ENCODE data around the gene TBC1D5.

The TBC1D5 gene

GRCh38 chr3:17456046-17456445 is 286.4 kb downstream of the TBC1D5 start:
- DNase-seq = no peak

- no peak for DNase-seq
These were observed 297.6 kb downstream of the TBC1D5 start for GRCh38 chr3:17444865-17445264.

- no peak for DNase-seq
These were observed 299.3 kb downstream of the TBC1D5 start for GRCh38 chr3:17443142-17443541.

GRCh38 chr3:17442332-17443049 is 299.9 kb downstream of the TBC1D5 start:
- no peak for DNase-seq

GRCh38 chr3:17433876-17434275 is 308.6 kb downstream of the TBC1D5 start:
- DNase-seq = no peak

GRCh38 chr3:17432236-17432635 is 310.2 kb downstream of the TBC1D5 start:
- DNase-seq = no peak

GRCh38 chr3:17431484-17432045 is 310.9 kb downstream of the TBC1D5 start:
- DNase-seq = no peak

GRCh38 chr3:17431004-17431403 is 311.4 kb downstream of the TBC1D5 start:
- peak; percentile 23 for DNase-seq

- no peak for DNase-seq
These were observed 311.8 kb downstream of the TBC1D5 start for GRCh38 chr3:17430582-17430981.

GRCh38 chr3:17423786-17424536 is 318.5 kb downstream of the TBC1D5 start:
- DNase-seq = no peak

GRCh38 chr3:17422636-17423035 is 319.8 kb downstream of the TBC1D5 start:
- DNase-seq = no peak

- peak; percentile 5 for DNase-seq
These were observed 321.8 kb downstream of the TBC1D5 start for GRCh38 chr3:17420668-17421067.

GRCh38 chr3:17412950-17413530 is 329.4 kb downstream of the TBC1D5 start:
- DNase-seq = peak; percentile 27

- no peak for DNase-seq
These were observed 331.1 kb downstream of the TBC1D5 start for GRCh38 chr3:17411157-17411877.

GRCh38 chr3:17407576-17407975 is 334.9 kb downstream of the TBC1D5 start:
- DNase-seq = no peak

GRCh38 chr3:17404548-17404947 is 337.9 kb downstream of the TBC1D5 start:
- DNase-seq = no peak

- DNase-seq = no peak
These were observed 340.0 kb downstream of the TBC1D5 start for GRCh38 chr3:17402442-17402841.

- no peak for DNase-seq
These were observed 340.5 kb downstream of the TBC1D5 start for GRCh38 chr3:17401912-17402311.

GRCh38 chr3:17399586-17399985 is 342.8 kb downstream of the TBC1D5 start:
- DNase-seq = no peak

GRCh38 chr3:17398959-17399551 is 343.4 kb downstream of the TBC1D5 start:
- DNase-seq = no peak

GRCh38 chr3:17396036-17396435 is 346.4 kb downstream of the TBC1D5 start:
- no peak for DNase-seq

GRCh38 chr3:17394541-17395155 is 347.8 kb downstream of the TBC1D5 start:
- no peak for DNase-seq
